Skin epidermis (tissue), 12 donors: ENCODE measurements around the gene ZBTB20.
A peak's percentile ranks its signal among the peaks of the same experiment; 100 is the strongest.

ENCODE experiments used
- H3K27ac ChIP-seq, 21 experiments: fragments of 200-600 bp; sonication (generic) in 11 of 21; one replicate each; pipeline ENCODE4 v1.5.0; 2020; ENCODE audit warnings: mild to moderate bottlenecking in 3 of 21, inconsistent platforms in 2 of 21, moderate library complexity in 2 of 21
- H3K4me3 ChIP-seq, 7 experiments: fragments of 200-600 bp; sonication (generic) in 2 of 7; one replicate each; pipeline ENCODE4 v1.5.0; 2020; ENCODE audit warnings: inconsistent platforms in 2 of 7, mild to moderate bottlenecking in 2 of 7, moderate library complexity in 1 of 7

The ZBTB20 gene

GRCh38 chr3:114626751-114627150, 520.3 kb downstream of the ZBTB20 start:
- Histone ChIP-seq H3K27ac (peak overlapping the region in 12 of 21 experiments; percentile 1 to 88 (median 36)), H3K4me3 (no peak overlapping the region)

DNA sequence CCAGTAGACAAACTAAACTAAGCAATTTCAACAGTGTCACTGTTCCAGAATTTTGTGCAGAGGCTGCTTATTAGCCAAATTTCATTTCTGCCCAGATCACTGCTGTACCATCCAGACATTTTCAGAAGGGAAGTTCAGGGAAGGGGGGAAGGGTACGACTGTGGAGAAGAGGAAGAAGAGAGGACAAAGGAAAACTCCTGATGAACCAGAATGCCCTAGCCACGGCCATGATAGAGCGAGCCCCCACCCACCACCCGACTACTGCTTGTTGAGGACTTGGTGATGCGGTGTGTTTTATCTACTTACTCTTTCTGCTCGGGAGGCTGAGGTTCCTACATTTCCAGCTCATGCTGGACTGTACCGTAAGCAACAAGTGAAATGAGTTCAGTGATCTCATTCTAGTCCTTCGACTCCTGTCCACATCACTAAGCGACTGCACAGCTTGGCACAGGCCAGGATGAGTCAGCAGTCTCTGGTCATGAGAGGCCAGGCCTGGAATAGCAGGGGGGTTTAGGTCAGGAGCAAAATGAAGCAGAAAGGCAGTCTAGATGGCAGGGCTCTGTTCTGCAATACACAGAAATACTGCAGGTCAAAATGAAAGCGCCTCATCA, 522.4 kb downstream of the ZBTB20 start:
- peak overlapping the region in 2 of 7 experiments; percentile 18 to 20 for H3K4me3 ChIP-seq

GRCh38 chr3:114624047-114624445, 523.0 kb downstream of the ZBTB20 start:
- H3K4me3 ChIP-seq, result peak overlapping the region in 4 of 7 experiments; percentile 11 to 20 (median 16)
- peak overlapping the region in 20 of 21 experiments; percentile 20 to 94 (median 80) for H3K27ac ChIP-seq

More for the DNA sequence above, 522.4 kb downstream of the ZBTB20 start:
- H3K27ac ChIP-seq, result peak overlapping the region in 20 of 21 experiments; percentile 20 to 94 (median 80)

DNA sequence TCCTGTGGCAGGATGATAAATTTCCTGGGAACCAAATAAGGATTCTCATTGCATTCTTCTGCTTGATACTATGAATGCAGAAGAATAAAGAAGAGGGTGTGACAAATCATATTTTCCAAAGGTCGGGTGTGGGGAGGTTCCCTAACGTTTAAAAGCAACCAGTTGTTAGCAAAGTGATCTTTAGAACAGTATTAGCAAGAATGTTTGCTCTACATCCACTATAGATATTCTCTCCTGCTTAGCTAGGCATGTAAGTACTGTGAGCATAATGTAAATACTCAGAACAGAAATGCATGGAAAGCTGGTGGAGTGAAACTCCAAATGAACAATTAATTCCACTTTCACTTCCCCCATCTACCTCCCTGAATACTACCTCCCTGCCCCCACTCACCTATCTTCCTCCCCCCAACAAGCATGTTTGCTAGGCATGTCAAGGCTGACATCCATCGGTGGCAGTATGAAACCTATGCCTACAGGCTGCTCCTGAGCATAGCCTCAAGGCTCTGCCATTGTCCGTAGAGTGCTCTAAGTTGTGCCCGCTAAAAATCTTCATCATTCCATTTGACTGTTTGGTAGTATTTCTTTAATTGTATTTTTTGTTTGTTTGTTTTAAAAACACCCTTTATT, 523.6 kb downstream of the ZBTB20 start:
- Histone ChIP-seq H3K27ac (peak overlapping the region in 20 of 21 experiments; percentile 20 to 94 (median 80)), H3K4me3 (peak overlapping the region in 3 of 7 experiments; percentile 14 to 20 (median 18))

DNA sequence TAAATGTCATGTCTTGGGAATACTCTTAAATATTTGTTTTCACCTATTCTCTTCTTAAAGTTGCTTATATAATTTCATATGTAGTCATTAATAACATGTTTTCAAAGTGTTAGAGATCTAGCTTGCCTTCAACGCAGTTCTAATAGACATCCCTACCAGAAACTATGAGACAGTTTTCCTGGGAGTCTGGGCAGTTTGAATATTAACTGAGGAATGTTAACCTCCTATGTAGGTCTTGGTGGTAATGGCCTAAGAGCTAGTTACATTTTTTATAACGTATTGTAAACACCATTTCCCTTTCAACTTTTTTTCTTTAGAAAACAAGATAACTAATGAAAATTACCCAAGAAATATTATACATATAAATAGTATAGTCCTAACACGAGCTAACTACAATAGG, 525.1 kb downstream of the ZBTB20 start:
- Histone ChIP-seq H3K4me3 (no peak overlapping the region), H3K27ac (peak overlapping the region in 4 of 21 experiments; percentile 88 to 94 (median 90))

- H3K4me3 ChIP-seq, result no peak overlapping the region
- H3K27ac ChIP-seq, result no peak overlapping the region
These were observed 527.3 kb downstream of the ZBTB20 start for GRCh38 chr3:114619771-114620170.

DNA sequence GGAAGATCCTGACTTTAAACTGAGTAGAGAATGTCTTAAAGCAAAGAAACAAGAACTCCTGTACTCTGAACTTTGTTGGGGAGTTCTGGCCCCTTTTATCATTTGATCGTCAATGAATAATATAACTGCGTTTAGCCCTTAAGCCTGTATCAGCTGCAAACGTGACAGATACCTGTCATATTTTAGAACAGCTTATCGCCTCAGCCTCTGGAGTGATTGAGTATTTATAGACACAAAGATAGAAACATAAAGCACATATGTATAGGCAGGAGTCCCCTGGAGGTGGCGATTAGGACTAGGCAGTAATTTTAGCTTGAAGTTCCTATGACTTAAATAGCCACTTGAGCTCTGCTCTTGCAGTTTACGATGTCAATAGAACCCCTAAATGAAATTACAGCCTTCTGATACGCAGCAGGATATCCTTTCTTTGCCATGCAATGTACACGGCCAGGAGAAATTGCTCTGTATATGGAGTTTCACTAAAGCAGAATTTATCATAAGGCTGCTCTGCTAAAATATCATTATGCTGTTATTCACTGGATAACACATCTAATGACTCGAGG, 531.5 kb downstream of the ZBTB20 start:
- Histone ChIP-seq H3K4me3 (no peak overlapping the region), H3K27ac (no peak overlapping the region)

- Histone ChIP-seq H3K27ac (no peak overlapping the region), H3K4me3 (no peak overlapping the region)
These were observed 537.0 kb downstream of the ZBTB20 start for GRCh38 chr3:114609973-114610630.

GRCh38 chr3:114608293-114608692, 538.8 kb downstream of the ZBTB20 start:
- H3K4me3 ChIP-seq, result no peak overlapping the region
- no peak overlapping the region for H3K27ac ChIP-seq

- Histone ChIP-seq H3K4me3 (no peak overlapping the region), H3K27ac (no peak overlapping the region)
These were observed 540.8 kb downstream of the ZBTB20 start for GRCh38 chr3:114606336-114606735.

DNA sequence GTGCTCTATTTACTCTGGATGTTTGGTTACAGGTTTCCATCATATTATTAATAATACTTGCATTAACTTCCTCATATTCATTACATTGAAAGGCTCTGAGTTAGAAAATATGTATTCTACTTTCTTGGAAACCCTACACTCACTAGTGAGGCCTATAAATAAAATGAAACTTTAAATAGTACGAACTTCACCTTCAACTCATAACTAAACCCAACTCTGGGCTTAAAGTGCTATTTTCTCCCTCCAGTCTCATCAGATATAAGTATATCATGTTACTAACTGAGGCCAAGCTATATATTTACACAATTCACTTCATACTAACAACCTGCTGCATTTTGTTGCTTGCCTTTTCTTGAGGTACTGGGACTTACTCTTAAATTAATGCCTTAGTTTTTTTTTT, 546.5 kb downstream of the ZBTB20 start:
- H3K27ac ChIP-seq, result no peak overlapping the region
- H3K4me3 ChIP-seq, result no peak overlapping the region

- no peak overlapping the region for H3K27ac ChIP-seq
- H3K4me3 ChIP-seq, result no peak overlapping the region
These were observed 549.2 kb downstream of the ZBTB20 start for GRCh38 chr3:114597871-114598270.

DNA sequence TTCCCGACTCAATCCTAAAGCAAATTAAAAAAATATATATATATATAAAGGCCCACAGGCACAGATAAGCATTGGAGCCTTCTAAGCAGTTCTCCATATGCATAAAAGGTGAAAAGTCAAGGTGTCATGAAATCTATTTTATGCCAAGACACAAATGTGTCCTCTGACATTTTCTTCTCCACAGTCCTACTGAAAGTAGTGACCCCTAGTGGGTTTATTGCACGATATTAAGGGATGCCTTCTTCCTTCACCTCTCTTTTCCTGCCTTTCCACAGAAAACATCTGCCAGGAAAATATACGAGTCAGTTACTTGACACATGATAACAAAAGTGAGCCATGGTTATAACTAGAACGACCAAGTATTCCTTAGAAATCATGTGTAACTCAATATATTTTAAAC, 550.1 kb downstream of the ZBTB20 start:
- H3K4me3 ChIP-seq, result no peak overlapping the region
- no peak overlapping the region for H3K27ac ChIP-seq

- no peak overlapping the region for H3K4me3 ChIP-seq
- no peak overlapping the region for H3K27ac ChIP-seq
These were observed 550.9 kb downstream of the ZBTB20 start for GRCh38 chr3:114596147-114596546.

DNA sequence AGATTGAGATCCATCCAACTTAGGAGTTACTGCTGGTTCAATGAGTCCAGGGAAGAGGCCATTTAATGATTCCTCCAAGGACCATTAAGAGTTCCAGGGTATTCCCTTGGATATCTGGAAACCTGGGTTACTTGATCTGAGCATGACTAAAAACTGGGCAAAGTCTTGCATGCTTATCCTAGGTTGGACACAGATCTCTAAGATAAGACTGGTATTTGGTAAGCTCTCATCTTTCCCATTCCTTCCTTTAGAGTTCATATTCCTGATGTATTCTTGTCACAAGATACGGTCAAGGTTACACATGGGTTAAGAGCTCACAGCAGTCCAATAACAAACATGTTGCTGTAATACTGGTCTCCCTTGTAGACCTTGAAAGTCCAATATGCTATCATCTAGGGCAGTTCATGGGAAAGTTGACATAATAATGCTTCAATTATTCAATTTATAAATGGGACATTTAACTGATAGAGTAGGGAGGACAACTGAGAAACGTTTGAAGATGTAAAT, 551.5 kb downstream of the ZBTB20 start:
- H3K4me3 ChIP-seq, result no peak overlapping the region
- no peak overlapping the region for H3K27ac ChIP-seq

GRCh38 chr3:114590309-114591047, 556.6 kb downstream of the ZBTB20 start:
- Histone ChIP-seq H3K27ac (no peak overlapping the region), H3K4me3 (no peak overlapping the region)

- no peak overlapping the region for H3K27ac ChIP-seq
These were observed 559.1 kb downstream of the ZBTB20 start for GRCh38 chr3:114587986-114588385.

DNA sequence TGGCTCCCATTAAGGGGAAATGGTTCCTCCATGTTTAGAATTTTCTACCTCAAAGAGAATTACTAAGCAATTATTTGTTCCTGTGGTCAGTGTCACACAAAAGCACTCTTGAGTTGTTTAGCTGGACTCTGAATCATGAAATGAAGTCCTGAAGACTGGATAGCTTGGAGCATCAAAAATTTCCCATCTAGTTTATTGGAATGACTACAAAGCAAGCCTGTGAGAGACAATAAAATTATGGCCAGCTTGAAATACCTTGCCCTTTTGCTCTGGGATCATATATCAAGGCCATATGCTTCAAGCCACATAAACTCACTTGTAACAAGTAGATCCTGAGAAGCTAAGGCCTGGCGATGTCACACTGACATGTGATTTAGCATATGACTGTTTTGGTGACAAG, 561.0 kb downstream of the ZBTB20 start:
- Histone ChIP-seq H3K4me3 (no peak overlapping the region), H3K27ac (no peak overlapping the region)

More at GRCh38 chr3:114587986-114588385, 559.1 kb downstream of the ZBTB20 start:
- no peak overlapping the region for H3K4me3 ChIP-seq

- H3K4me3 ChIP-seq, result no peak overlapping the region
- peak overlapping the region in 1 of 21 experiments; percentile 2 for H3K27ac ChIP-seq
These were observed 561.4 kb downstream of the ZBTB20 start for GRCh38 chr3:114585687-114586086.
